MCF 10A (cell line): ENCODE data around the gene ZMYND12. TPM values are rescaled to one million over a fixed set of nuclear protein-coding genes. Genes with fewer than 3 reads are reported as not detected.

Source experiments
- BruUV-seq: library from RNA; stranded (reverse); fragments of 400-500 nt; replicated peaks from 2 replicates; lab custom pipeline; 2021; lab: Mats Ljungman, UMichigan
- CTCF ChIA-PET: fragments of 300-600 bp; sonication (Branson Sonifier 250); formaldehyde crosslinking; extraction: SDS; loops from one replicate; lab custom pipeline; 2021; ENCODE audit warnings: antibody characterized with exemption, inconsistent platforms; lab: Yijun Ruan, JAX
- POLR2A ChIA-PET: fragments of 300-600, 350-650 bp; sonication (Branson Sonifier 250); formaldehyde crosslinking; extraction: SDS; loops from one replicate; lab custom pipeline; 2020; ENCODE audit warnings: antibody characterized with exemption, inconsistent platforms; lab: Yijun Ruan, JAX
- DNase-seq: peaks from one replicate; pipeline ENCODE4 v3.0.0-alpha.2; 2018; ENCODE audit not compliant: unreplicated experiment
- H3K27ac Mint-ChIP-seq: one replicate; pipeline ENCODE4 v1.8.0; 2022; ENCODE audit warnings: mild to moderate bottlenecking, low read depth, mixed read lengths; ENCODE audit not compliant: unreplicated experiment
- H3K27me3 Mint-ChIP-seq: one replicate; pipeline ENCODE4 v1.8.0; 2022; ENCODE audit warnings: mixed read lengths; ENCODE audit not compliant: insufficient read depth, unreplicated experiment
- H3K36me3 Mint-ChIP-seq: one replicate; pipeline ENCODE4 v1.8.0; 2022; ENCODE audit warnings: mild to moderate bottlenecking, moderate library complexity, mixed read lengths; ENCODE audit not compliant: insufficient read depth, unreplicated experiment
- H3K4me1 Mint-ChIP-seq: one replicate; pipeline ENCODE4 v1.8.0; 2022; ENCODE audit warnings: mixed read lengths; ENCODE audit not compliant: insufficient read depth, unreplicated experiment
- H3K4me3 Mint-ChIP-seq: one replicate; pipeline ENCODE4 v1.8.0; 2022; ENCODE audit warnings: mild to moderate bottlenecking, moderate library complexity, mixed read lengths; ENCODE audit not compliant: unreplicated experiment
- H3K9me3 Mint-ChIP-seq: one replicate; pipeline ENCODE4 v1.8.0; 2022; ENCODE audit warnings: mixed read lengths; ENCODE audit not compliant: unreplicated experiment
- intact Hi-C: fragments of 100-400 bp; cut with micrococcal nuclease; formaldehyde crosslinking; loops from 2 replicates; pipeline ENCODE4 v1.14.1; 2022
- total RNA-seq: library from RNA; stranded (reverse); gene quantifications from 2 replicates; pipeline ENCODE4 v1.2.3, GENCODE V29; 2022
- TF ChIP-seq, protein P1 (sequence below): fragments of 200-600 bp; IDR thresholded peaks from one replicate; pipeline ENCODE4 v1.8.0; 2022; ENCODE audit warnings: antibody characterized with exemption, mild to moderate bottlenecking; ENCODE audit not compliant: unreplicated experiment

Gene ZMYND12
- total RNA-seq, 1 experiment from 2014 or later = 0.21 TPM

DNA sequence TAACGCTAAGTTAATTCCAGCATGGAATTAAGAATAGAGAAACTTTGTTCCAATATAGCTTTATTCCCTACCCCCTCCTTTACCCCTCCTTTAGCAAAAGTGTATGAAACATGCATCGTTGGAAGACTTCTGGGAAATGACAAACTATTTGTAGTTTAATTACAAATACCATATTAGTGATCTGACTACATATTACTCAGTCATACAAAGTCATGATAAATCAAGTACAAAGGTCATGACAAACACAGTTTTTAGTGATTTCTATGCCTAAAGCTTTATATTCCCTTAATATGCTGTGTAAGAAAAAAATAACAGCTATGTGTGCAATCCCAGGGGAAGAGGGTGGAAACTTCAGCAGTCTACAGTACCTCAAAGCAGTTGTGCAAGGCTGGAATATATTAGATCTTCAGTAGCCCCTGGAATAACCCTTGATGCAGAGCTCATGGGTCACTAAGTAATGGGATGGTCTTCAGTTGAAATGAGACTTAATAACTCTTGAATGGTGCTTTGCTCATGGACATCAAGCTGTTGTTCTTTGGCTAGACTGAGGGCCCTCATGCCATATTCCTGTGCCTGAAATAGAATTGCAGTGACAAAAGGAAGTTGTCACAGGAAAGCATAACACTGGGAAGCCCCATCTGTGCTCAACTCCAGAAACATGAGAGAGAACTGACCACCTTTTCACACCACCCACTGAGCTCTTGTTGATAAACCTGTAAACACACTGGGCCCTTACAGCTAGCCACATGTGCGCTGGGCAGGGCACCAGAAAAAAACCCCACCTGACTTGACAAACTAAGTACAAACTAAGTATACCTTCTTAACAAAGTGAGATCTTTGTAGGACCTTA is 25.3 kb downstream of the ZMYND12 start:
- H3K4me3 Mint-ChIP-seq = no peak overlapping the region
- H3K36me3 Mint-ChIP-seq = no peaks in the 10 kb centered on the region
- DNase-seq = no peak
- no TSS peak for BruUV-seq
- intact Hi-C loops = no loop called here
- H3K9me3 Mint-ChIP-seq = no peaks in the 10 kb centered on the region
- POLR2A ChIA-PET = interaction anchor here (0.6 to 1.1 kb wide), 2 partner anchors 11 to 27 kb away, joined by 3 read pairs; no protein-coding TSS in a partner anchor
- TF ChIP-seq, protein P1, sequence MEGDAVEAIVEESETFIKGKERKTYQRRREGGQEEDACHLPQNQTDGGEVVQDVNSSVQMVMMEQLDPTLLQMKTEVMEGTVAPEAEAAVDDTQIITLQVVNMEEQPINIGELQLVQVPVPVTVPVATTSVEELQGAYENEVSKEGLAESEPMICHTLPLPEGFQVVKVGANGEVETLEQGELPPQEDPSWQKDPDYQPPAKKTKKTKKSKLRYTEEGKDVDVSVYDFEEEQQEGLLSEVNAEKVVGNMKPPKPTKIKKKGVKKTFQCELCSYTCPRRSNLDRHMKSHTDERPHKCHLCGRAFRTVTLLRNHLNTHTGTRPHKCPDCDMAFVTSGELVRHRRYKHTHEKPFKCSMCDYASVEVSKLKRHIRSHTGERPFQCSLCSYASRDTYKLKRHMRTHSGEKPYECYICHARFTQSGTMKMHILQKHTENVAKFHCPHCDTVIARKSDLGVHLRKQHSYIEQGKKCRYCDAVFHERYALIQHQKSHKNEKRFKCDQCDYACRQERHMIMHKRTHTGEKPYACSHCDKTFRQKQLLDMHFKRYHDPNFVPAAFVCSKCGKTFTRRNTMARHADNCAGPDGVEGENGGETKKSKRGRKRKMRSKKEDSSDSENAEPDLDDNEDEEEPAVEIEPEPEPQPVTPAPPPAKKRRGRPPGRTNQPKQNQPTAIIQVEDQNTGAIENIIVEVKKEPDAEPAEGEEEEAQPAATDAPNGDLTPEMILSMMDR = no peak
- CTCF ChIA-PET = interaction anchor here (0.6 kb wide), 3 partner anchors 10 to 59 kb away, joined by 3 to 4 read pairs (median 3); partner anchors contain the start of gene PPCS
- H3K27me3 Mint-ChIP-seq = no peaks in the 10 kb centered on the region
- peaks cover 7% of the 10 kb centered on the region for H3K4me1 Mint-ChIP-seq
- no peak overlapping the region for H3K27ac Mint-ChIP-seq

DNA sequence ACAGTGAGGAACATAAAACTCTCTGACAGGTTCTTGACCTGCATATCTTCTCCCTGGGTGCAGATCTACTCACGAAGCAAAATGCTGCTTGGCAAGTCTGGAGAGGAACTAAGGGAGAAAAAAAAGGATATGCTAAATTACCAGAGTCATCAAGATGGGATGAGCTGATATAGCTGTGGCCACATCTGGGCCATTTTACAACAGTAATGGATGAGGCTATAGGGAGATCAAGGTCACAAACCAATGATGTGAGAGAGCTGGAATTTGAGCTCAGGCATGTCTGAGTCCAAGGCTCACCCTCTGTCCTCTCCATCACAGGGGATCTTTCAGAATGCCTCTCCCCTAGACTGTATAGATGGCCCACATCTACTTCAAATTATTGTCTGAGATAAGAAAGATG is 26.2 kb downstream of the ZMYND12 start:
- intact Hi-C loops = no loop called here
- H3K9me3 Mint-ChIP-seq = no peaks in the 10 kb centered on the region
- H3K27me3 Mint-ChIP-seq = no peaks in the 10 kb centered on the region
- TF ChIP-seq, protein P1 = no peak
- BruUV-seq = no TSS peak
- H3K36me3 Mint-ChIP-seq = no peaks in the 10 kb centered on the region
- no peak for DNase-seq
- CTCF ChIA-PET = no interaction called here
- H3K4me3 Mint-ChIP-seq = no peak overlapping the region
- H3K27ac Mint-ChIP-seq = no peak overlapping the region
- peaks cover 11% of the 10 kb centered on the region for H3K4me1 Mint-ChIP-seq
- POLR2A ChIA-PET = interaction anchor here (1.1 kb wide), 1 partner anchor 28 kb away, joined by 3 read pairs; no protein-coding TSS in a partner anchor

DNA sequence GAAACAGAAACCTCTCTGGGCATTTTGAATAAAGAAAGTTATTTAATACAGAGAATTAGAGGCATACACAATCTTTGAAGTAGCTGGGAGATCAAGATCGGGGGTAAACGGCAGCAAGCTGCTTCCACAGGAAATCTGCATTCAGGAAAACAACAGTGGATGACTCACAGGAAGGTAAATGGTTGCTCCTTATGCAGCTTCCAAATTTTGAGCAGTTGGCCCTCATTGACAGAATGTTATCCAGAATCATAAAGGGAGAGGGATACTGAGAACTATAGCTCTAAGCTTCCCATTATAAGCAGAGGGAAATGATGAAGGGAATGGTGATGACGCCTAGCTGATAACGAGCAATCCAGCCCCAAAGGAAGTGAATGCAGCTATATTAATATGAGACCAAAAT is 28.6 kb downstream of the ZMYND12 start:
- intact Hi-C loops = no loop called here
- Mint-ChIP-seq H3K27me3 (no peaks in the 10 kb centered on the region), H3K4me3 (no peak overlapping the region), H3K27ac (peak overlapping the region; percentile 62), H3K36me3 (no peaks in the 10 kb centered on the region), H3K9me3 (no peaks in the 10 kb centered on the region), H3K4me1 (peaks cover 12% of the 10 kb centered on the region)
- DNase-seq = peak; percentile 9
- TF ChIP-seq, protein P1 = no peak
- POLR2A ChIA-PET = interaction anchor here (1.0 kb wide), 1 partner anchor 36 kb away, joined by 3 read pairs; the partner anchor contains the start of gene CCDC30
- CTCF ChIA-PET = interaction anchor here (0.6 kb wide), 1 partner anchor 254 kb away, joined by 3 read pairs; no protein-coding TSS in a partner anchor
- BruUV-seq = no TSS peak

DNA sequence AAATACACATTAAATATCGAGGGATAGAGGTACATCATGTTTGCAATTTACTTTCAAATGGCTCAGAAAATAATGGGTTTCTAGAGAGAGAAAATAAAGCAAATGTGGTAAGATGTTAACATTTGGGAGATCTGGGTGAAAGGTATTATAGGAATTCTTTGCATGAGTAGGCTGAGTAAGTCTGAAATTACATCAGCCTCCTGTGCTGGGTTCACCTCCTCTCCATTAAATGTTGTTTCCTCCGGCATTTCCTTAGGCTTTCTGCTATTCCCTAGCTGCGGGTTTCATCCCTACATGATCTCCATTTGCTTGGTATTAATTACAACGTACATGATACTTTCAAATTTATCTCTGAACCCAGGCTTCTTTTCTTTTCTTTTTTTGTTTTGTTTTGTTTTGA is 31.6 kb downstream of the ZMYND12 start:
- Mint-ChIP-seq H3K4me3 (no peak overlapping the region), H3K4me1 (peaks cover 16% of the 10 kb centered on the region), H3K36me3 (no peaks in the 10 kb centered on the region), H3K27me3 (peaks cover 8% of the 10 kb centered on the region), H3K27ac (no peak overlapping the region), H3K9me3 (no peaks in the 10 kb centered on the region)
- no peak for DNase-seq
- ChIA-PET POLR2A (interaction anchor here (0.8 kb wide), 1 partner anchor 87 kb away, joined by 3 read pairs; no protein-coding TSS in a partner anchor), CTCF (no interaction called here)
- no TSS peak for BruUV-seq
- intact Hi-C loops = no loop called here
- TF ChIP-seq, protein P1 = no peak
